Hepatic stellate cell (primary cell): Measurements from ENCODE around the gene DUSP23.

Experiments used
- DNase-seq: peaks from one replicate; pipeline ENCODE4 v3.0.0; 2011; ENCODE audit warnings: low spot score

The DUSP23 gene

DNA sequence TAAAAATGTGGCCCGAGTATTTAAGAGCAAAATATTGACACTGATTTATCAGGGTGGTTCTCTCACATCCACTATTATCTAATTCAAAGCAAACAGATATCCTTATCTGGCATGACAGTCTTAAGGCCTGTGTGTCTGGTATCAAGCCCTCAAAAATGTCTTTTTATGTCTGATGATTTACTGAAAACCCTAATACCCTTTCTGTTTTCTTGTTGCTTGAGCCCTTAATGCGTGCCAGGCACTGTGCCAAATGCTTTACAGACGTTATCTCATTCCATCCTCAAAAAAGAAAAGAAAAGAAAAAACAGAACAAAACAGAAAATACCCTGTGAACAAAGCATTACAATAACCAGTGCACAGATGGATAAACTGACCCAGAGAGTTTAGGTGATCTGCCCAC lies 5.7 kb downstream of the DUSP23 start:
- DNase-seq, result no peak

GRCh38 chr1:159786966-159787365 lies 6.2 kb downstream of the DUSP23 start:
- DNase-seq, result no peak

DNA sequence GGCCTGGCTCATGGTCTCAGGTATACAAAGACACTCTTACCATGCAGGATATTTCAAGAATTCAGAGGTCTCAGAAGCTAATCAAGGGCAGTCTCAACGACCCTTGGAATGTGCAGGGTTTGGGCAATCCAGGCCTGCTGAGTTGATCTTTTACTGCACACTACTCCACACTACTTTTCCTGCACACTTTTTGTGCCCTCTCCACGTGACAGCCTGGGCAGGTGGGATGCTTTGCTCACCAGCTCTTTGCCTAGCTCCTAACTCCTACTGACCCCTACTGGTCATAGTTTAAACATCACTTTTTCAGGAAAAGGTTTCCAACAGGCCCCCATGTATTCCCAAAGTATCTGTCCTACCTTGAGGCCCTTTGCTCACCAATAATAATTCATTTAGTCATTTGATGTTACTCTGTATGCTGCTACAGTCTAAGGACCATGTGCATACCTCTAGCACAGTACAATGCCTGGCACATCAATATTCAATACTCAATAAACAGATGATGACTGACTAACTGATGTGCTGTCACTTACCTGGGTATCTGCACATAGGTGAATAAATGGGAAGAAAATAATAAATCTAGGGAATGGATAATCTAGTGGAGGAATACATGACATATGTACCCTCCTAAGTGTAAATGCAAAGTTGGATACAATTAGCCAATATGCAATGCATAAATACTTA lies 9.6 kb downstream of the DUSP23 start:
- peak; percentile 19 for DNase-seq

- DNase-seq, result no peak
Observed at GRCh38 chr1:159791031-159791430, 10.3 kb downstream of the DUSP23 start.

DNA sequence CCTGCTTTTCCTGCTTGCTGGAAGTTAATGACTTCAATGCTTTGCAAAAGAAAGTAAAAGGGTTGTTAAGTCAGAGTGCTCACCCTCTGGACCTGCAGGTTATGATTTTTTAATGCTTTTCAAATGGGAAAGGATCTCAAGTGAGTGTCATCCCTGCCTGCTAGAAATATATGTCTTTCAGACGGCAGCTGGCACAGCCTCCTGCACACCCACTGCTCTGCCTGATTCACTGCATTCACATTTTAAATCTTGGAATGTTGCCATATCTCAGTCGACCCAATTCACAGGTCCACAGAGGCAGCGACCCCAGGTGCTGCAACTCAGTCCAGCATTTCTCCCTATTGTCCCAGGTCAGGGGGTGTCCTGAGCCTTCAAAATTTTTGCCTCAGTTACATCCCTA lies 10.7 kb downstream of the DUSP23 start:
- no peak for DNase-seq

GRCh38 chr1:159795534-159795933 lies 14.8 kb downstream of the DUSP23 start:
- no peak for DNase-seq

GRCh38 chr1:159798893-159799292 lies 18.1 kb downstream of the DUSP23 start:
- peak; percentile 78 for DNase-seq

DNA sequence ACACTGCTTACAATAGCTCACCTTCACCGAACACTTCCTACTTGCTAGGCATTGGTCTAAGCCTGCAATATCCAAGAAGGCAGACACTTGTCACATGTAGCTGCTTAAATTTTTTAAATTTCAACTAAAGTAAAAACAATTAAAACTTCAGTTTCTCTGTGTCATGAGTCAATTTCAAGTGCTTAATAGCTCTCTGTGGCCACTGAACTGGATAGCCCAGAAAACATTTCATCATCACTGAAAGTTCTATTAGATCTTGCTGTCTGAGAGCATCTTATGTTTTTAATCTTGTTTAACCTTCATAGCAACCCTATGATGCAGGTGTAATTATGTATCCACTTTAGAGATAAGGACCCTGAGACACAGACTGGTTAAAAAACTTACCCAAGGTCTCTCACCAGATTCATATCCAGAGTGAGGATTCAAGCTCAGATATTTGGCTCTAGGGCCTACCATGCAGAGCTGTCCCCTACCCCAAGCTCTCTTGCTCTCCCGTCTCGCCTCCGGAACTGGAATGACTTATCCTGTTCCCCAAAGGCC lies 18.8 kb downstream of the DUSP23 start:
- DNase-seq, result no peak

GRCh38 chr1:159800177-159800930 lies 19.6 kb downstream of the DUSP23 start:
- DNase-seq, result no peak

- no peak for DNase-seq
Observed at GRCh38 chr1:159802111-159802510, 21.3 kb downstream of the DUSP23 start, which contains the start of gene FCRL6. TSS of gene FCRL6 (plus strand) at chr1:159802360. CDS start at chr1:159802425, 65 bp downstream.

DNA sequence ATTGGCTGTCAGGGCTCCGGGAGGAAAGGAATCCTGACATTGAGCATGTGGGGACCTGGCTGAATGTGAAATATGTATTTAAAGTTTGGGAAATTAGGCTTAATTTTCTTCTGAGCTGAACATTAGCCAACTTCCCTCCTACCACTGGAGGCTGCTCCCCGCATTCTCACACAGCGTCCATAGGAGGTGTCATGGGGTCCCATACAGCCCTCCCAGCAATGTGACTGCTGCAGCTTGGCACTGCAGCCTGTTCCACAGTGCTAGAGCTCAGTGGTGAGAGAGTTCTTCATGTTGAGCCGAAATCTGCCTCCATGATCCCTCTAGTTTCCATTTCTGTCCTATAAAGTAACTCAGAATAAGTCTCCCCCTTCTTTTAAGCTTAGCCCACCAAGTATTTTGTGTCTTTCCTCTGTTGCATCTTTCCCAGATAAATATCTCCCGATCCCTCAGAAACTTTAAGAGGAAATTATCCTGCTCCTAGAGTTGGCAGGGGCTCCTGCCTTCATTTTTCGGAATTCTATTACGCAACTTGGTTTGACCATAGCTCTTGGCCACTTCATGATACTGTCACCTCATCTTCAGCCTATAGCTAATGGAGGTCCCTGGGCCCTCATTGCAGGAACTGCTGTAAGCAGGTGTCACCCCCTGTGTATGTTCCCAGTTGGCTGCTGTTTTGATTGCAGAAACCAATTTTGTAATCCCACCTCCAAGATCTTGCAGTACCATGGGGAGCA lies 23.4 kb downstream of the DUSP23 start:
- DNase-seq, result no peak

DNA sequence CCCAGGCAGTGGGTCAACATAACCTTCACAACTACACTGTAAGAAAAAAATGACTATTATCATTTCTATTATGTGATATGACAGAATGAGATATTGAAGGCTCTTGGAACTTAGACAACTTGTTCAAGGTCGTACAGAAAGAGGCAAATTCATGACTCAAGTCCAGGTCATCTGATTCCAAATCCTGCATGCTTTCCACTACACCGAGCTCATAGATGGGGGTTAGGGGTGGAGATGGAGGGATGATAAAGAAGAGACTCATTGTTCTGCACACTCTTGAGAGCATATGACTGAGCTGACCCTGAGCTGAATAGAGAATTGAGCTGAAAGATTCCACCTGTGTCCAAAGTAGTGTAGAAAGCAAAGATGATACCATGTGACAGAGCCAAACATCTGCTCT lies 24.2 kb downstream of the DUSP23 start:
- no peak for DNase-seq

DNA sequence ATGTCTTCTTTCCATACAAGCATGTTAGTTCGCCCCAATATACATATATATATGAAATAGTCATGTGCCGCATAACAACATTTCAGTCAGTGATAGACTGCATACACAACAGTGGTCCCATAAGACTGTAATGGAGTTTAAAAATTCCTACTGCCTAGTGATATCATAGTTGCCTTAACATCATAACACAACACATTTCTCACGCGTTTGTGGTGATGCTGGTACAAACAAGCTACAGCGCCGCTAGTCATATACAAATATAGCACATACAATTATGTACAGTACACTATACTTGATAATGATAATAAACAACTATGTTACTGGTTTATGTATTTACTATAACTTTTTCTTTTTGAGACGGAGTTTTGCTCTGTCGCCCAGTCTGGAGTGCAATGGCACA lies 35.2 kb downstream of the DUSP23 start:
- no peak for DNase-seq

GRCh38 chr1:159817276-159818041 lies 36.7 kb downstream of the DUSP23 start:
- no peak for DNase-seq

DNA sequence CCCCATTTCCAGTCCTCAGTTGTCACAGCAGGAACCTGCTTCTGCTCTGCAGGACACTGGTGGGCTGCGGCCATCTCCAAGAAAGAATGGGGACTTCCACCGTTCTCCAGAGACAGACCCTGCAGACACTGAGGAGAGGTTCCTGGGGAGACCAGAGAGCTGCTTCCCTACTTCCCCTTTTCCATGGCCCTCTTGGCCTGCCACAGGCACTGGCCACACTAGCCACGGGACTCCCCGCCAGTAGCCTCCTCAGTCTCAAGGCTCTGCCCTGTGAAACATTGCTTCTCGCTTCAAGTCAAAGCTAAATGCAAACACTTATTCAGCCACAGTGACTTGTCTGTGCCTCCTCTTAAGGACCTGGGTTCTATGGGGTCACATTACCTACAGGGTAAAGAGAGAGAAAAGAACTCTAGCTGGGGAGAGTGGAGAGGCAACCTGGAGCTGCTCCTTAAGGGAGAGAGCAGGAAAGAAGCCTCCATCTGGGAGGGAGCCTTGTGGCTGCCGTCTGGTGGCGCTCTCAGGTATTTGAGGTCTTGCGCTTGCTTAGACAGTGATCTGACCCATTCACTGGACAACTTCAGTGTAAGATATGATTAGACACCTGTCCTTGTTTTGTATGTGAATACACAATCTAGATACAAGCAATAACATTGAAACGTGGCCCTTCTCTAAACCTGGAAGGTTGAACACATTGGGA lies 40.6 kb downstream of the DUSP23 start:
- peak; percentile 55 for DNase-seq

GRCh38 chr1:159823406-159823805 lies 42.6 kb downstream of the DUSP23 start:
- no peak for DNase-seq

- DNase-seq, result no peak
Observed at GRCh38 chr1:159825564-159825963, 44.8 kb downstream of the DUSP23 start.

DNA sequence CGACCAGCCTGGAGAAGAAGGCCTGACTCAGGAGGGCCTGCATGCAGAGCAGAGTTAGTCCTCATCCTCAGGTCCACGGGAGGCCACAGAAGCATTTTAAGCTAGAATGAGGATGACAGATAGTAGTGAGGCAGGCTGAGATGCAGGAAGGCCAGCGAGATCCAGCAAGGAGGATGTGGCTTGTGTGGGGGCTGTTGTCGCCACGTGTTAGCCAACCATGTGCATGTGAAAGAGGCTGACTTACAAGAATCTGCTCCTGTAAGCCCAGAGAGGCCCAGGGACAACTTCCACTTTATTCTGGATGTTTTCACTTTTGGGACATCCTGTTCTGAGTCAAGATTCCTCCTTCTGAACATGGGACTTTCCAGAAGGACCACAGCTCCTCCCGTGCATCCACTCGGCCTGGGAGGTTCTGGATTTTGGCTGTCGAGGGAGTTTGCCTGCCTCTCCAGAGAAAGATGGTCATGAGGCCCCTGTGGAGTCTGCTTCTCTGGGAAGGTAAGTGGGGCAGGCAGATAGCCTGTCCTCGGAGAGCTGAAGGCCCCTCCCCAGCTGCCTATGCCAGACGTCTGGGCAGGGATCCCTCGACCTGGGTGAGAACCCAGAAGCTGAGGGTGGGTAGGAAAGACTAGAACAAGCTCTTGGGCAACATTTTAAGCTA lies 45.8 kb downstream of the DUSP23 start, which contains the start of gene SLAMF8:
Gene SLAMF8 (plus strand): TSS at position 433 of the 661 bp plus-strand sequence. CDS start 26 bp downstream, at position 459.
- DNase-seq, result no peak

DNA sequence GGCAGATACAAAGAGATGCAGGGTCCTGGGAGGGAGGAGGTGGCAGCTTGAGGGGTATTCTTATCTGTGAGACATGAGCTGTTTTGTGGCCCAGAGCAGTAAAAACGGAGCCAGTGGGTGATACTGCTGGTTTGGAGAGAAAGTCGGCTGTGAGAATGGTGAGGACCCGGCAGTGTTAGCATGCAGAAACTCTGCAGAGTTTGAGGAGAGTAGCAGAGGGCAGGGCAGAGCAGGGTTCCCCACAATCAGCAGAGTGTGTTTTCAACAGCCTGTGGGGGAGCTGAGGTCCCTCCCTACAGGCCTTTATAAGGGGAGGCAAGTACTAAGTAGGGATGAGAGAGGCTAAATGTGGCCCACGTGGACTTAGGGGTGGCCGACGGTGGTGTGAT lies 46.3 kb downstream of the DUSP23 start:
- no peak for DNase-seq

DNA sequence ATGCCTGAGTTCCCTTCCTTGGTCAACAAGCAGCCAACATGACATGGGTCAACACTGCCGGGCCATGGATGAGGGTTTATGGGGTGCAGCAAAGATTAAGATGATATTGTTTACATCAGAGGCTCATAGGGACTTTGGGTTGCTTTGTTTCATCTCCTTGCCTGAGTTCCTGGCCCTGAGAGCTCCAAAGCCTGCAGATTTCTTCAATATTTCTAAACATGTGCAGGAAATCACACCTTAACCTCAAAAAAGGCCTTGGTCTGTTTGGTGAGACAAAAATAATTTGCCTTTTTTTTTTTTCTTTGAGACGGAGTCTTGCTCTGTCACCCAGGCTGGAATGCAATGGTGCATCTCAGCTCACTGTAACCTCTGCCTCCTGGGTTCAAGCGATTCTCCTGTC lies 46.8 kb downstream of the DUSP23 start:
- no peak for DNase-seq

GRCh38 chr1:159828176-159828575 lies 47.4 kb downstream of the DUSP23 start:
- DNase-seq, result no peak
